Heart left ventricle (tissue), 13 donors: ENCODE data around the gene CAPN9.

Experiments used
- CTCF ChIP-seq, 12 donors: fragments of 200-600 bp; sonication (generic) in 4 of 12; IDR thresholded peaks; one replicate each; pipeline versions ENCODE4 v1.5.0 to v1.8.0; 2018 to 2022; ENCODE audit warnings: antibody characterized with exemption in 12 of 12, mild to moderate bottlenecking in 5 of 12
- POLR2A ChIP-seq, 2 donors: fragments of 450-650 bp; IDR thresholded peaks; one replicate each; pipeline ENCODE4 v1.6.1; 2017; ENCODE audit warnings: antibody characterized with exemption in 2 of 2, mild to moderate bottlenecking in 2 of 2, moderate library complexity in 2 of 2
- donor health status: ischemic (EF 13 %, LVEDD 7.1; RV severe dilation, severe dysfunction).
- donor health status: DM: no; HTN: yes; CAD: no.
- donor health status: DM: no; HTN: no; CAD: no.
- donor health status: ischemic (EF 25% LVEDD 6.9; RV normal size, moderate dysfunction).
- donor health status: ischemic (EF 25% LVEDD 5.7; RV mildly dilated, moderate dysfunction).
- donor health status: ischemic (EF 35%, LVEDD 5.7; RV mildly dilated, moderate dysfunction).
- donor health status: nonischemic (EF 11% LVEDD 7.7; RV severe dilation, severe dysfunction).
- donor health status: DM: yes; HTN: yes; CAD: no.
- donor health status: PGD.
- donor health status: ischemic (EF 29% LVEDD 5.4; RV normal size, mild dysfunction).
- donor health status: nonischemic (EF 23%, LVEDD 6.1; RV moderate dilation, normal function).

GRCh38 chr1:230753191-230753585 is 6.0 kb downstream of the CAPN9 start:
- TF ChIP-seq CTCF (IDR thresholded peaks at IDR 0.05) (no peak), POLR2A (IDR thresholded peaks at IDR 0.05) (no peak)
